NB4 (cell line): ENCODE results near the gene DACT3.

Source experiments
- MYC ChIP-seq: IDR thresholded peaks from 2 replicates; pipeline ENCODE4 v1.6.1; 2011; ENCODE audit warnings: low read depth, low read length
- POLR2A ChIP-seq: IDR thresholded peaks from 2 replicates; pipeline ENCODE4 v1.6.1; 2011; ENCODE audit warnings: mild to moderate bottlenecking; ENCODE audit not compliant: insufficient read length; ENCODE audit errors: extremely low read depth
- TF ChIP-seq, protein P1 (sequence below): IDR thresholded peaks from one replicate; pipeline ENCODE4 v1.5.1; 2012; ENCODE audit warnings: low read depth, low read length
- TF ChIP-seq, protein P2 (sequence below): IDR thresholded peaks from 2 replicates; pipeline ENCODE4 v1.6.1; 2011; ENCODE audit warnings: low read depth, low read length

DNA sequence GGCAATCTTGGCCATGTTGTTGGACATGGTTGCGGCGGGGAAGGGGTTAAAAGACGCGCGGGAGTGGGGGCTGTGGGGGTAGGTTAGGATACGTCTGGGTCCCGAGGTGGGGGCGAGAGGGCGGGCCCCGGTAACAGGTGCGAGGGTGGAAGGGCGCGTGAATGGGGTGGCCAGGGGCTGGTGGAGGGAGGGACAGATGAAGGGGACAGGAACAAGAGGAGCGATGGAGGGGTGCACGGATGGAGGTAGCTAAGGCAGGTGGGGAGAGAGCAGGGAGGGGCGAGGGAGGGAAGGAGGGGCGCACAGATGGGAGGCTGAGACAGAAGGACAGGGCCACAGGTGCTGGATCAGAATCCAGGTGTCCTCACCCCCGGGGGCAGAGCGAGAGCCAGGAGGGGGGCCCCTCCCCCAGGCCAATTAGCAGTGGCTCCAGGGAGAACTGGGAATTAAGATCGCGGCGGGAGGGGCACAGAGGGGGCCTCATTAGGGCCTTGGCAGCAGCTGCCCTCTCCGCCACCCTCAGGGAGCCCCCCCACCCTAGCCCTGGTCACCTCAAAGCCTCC lies 26.2 kb downstream of the DACT3 start:
- TF ChIP-seq, protein P1, sequence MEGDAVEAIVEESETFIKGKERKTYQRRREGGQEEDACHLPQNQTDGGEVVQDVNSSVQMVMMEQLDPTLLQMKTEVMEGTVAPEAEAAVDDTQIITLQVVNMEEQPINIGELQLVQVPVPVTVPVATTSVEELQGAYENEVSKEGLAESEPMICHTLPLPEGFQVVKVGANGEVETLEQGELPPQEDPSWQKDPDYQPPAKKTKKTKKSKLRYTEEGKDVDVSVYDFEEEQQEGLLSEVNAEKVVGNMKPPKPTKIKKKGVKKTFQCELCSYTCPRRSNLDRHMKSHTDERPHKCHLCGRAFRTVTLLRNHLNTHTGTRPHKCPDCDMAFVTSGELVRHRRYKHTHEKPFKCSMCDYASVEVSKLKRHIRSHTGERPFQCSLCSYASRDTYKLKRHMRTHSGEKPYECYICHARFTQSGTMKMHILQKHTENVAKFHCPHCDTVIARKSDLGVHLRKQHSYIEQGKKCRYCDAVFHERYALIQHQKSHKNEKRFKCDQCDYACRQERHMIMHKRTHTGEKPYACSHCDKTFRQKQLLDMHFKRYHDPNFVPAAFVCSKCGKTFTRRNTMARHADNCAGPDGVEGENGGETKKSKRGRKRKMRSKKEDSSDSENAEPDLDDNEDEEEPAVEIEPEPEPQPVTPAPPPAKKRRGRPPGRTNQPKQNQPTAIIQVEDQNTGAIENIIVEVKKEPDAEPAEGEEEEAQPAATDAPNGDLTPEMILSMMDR: no peak
- no peak for TF ChIP-seq POLR2A
- TF ChIP-seq, protein P2, sequence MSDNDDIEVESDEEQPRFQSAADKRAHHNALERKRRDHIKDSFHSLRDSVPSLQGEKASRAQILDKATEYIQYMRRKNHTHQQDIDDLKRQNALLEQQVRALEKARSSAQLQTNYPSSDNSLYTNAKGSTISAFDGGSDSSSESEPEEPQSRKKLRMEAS: no peak
- no peak for TF ChIP-seq MYC
